GM19455 (cell line): ENCODE data around the gene ANXA9.

Experiments used
- ATAC-seq: cut with Tn5 transposase; IDR thresholded peaks from one replicate; pipeline ENCODE4 v1.9.1; 2021; ENCODE audit not compliant: unreplicated experiment

Gene ANXA9, protein sequence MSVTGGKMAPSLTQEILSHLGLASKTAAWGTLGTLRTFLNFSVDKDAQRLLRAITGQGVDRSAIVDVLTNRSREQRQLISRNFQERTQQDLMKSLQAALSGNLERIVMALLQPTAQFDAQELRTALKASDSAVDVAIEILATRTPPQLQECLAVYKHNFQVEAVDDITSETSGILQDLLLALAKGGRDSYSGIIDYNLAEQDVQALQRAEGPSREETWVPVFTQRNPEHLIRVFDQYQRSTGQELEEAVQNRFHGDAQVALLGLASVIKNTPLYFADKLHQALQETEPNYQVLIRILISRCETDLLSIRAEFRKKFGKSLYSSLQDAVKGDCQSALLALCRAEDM

DNA sequence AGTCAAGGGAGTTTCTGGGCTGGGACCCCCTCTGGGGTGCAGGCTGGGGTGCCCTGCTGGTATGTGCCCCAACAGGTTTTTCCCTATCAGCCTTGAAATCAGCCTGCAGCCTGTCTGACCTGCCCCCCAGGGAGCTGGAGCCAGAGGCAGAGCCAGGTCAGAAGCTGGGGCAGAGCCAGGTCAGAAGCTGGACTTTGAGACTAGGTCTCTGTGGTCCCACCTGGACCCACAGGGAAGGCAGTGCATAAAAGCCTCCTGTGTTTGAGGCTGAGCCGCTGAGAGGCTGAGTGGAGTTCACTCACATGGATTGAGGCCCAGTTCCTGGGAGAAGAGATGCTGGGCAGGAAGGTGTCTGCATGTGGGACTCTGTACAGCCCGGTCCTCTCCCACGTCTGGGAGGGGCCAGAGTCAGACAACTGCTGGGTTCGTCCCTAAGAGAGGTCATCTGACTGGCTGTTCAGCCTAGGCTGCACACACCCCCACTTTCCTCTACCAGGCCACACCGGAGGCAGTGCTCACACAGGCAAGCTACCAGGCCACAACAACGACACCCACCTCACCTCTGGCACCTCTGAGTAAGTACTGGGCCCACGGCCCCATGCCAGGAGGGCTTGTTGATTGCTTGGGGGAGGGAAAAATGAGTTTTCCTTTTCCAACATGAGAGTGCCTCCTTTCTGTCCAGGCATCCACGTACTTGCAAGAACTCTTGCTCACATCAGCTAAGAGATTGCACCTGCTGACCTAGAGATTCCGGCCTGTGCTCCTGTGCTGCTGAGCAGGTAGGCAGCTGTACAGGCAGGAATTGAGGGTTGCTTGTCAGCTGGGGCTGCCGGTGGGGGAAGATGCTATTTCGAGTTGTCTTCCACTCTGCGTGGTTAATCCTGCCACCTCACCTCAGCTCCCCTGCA lies at the start of gene ANXA9:
Gene ANXA9 (plus strand): TSS at position 488 of the 908 bp plus-strand sequence. CDS start 814 bp downstream, outside the sequence.
- ATAC-seq, result no peak

DNA sequence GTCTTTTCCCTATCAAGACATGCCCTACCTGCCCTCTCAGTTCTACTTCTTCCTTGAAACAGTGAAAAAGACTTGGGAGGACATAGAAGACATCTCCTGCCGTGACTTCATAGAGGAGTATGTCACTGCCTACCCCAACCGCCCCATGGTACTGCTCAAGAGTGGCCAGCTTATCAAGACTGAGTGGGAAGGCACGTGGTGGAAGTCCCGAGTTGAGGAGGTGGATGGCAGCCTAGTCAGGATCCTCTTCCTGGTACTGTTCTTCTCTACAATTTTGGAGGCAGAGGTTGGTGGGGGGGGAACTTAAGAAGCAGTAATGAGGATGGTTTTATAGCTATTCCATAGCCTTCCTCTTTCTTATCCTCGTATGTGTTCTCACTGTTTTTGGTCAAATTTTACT lies 37.2 kb upstream of the ANXA9 start:
- ATAC-seq, result no peak

DNA sequence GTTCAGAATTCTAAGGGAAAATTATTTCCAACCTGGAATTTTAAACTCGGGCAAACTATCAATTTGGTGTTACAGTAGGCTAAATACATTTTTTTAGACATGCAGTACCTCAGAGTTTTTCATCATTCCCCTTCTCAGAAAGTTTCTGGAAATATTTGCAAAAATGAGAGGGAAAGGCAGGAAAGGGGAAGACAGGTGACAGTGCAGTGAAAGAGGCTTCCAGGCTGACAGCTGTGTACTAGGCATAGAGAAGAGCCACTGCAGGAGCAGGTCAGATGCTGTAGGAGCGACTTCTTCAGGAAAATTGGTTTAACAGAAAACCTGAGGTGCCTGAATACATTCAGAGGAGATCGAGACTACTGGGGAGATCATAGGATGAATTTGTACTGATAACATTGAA lies 27.4 kb upstream of the ANXA9 start:
- ATAC-seq, result no peak

GRCh38 chr1:150955280-150955679 lies 26.8 kb upstream of the ANXA9 start:
- no peak for ATAC-seq

GRCh38 chr1:150957666-150958065 lies 24.4 kb upstream of the ANXA9 start:
- ATAC-seq, result no peak

- no peak for ATAC-seq
Measured at GRCh38 chr1:150960646-150961045, 21.4 kb upstream of the ANXA9 start.

GRCh38 chr1:150961756-150962155 lies 20.3 kb upstream of the ANXA9 start:
- no peak for ATAC-seq

DNA sequence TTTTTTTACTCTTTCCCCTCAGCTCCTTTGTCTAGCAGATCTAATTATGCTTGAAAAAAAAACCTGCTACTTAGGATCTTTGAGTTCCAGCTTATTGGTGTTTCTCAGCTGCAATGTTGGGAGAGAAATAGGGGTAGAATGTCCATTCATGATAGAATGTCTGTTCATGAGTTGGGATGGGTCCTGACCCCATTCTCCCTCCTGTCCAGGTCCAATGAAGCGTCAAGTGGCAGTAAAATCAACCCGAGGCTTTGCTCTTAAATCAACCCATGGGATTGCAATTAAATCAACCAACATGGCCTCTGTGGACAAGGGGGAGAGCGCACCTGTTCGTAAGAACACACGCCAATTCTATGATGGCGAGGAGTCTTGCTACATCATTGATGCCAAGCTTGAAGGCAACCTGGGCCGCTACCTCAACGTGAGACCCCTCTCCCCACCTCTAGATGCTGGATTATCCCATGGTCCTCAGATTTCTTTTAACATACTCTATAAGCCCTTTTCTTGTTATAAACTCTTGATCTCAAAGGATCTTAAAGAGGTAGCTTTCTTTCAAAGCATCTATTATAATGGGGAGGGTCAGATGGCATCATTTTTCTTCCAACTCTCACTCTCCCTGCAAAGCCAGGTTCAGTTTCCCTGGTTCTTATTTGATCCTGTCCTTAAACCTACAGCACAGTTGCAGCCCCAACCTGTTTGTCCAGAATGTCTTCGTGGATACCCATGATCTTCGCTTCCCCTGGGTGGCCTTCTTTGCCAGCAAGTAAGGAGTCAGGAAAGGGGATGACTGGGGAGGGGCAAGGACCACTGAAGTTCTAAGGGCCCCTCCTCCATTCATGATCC lies 18.6 kb upstream of the ANXA9 start:
- ATAC-seq, result no peak

- no peak for ATAC-seq
Measured at GRCh38 chr1:150964164-150964489, 18.0 kb upstream of the ANXA9 start.

DNA sequence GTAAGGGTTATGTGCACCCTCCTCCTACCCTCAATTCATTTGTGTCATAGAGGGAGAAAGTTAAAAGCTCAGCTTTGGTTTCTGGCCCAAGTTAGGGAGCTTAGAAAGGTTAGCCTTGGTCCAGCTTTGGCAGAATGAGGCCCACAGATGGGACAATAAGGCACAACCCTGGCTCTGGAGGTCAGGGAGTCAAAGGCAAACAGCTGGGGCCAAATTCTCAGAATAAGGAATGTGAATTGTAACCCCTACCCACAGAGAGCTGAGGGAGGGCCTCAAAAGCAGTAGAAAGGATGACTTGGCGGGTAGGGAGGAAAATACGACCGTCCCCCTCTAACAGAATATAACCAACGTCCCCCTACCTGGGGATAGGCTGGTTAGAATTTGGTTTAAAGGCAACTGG lies 16.5 kb upstream of the ANXA9 start:
- ATAC-seq, result no peak

- no peak for ATAC-seq
Measured at GRCh38 chr1:150966011-150966410, 16.1 kb upstream of the ANXA9 start.

DNA sequence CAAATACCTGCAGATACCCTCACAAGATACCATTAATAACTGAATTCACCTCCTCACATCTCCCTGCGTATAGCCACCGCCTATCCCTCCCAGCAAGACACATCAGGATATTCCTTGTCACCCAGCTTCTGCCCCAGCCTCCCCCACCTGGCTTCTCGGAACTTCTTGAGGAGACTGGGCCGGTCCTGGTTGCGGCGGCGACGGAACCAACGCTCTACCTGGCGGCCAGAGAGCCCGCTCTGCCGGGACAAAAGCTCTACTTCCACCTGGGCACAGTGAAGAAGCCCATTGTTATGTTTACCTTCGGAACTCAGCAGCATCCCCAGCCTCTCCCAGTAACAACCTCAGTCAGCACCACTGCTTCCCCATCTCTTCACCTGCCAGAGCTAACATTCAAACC lies 14.2 kb upstream of the ANXA9 start:
- no peak for ATAC-seq

DNA sequence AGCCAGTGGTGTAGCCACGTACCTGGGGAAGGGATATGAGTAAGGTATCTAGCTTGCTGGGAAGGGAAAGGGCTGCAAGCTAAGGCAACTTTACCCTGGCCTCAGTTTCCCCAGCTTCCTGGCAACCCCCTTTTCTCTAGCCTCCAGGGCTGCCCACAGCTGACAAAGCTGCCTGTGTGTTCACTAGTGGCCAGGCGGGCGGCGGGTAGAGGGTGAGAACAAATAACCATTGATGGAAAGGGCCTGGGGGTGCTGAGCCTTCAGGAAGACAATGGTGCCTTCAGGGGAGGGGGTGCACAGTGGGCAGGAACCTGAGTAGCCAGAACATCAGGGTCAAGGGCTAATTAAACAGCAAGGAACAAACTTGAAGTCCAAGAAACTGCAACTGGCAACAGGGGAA lies 13.6 kb upstream of the ANXA9 start:
- ATAC-seq, result no peak

DNA sequence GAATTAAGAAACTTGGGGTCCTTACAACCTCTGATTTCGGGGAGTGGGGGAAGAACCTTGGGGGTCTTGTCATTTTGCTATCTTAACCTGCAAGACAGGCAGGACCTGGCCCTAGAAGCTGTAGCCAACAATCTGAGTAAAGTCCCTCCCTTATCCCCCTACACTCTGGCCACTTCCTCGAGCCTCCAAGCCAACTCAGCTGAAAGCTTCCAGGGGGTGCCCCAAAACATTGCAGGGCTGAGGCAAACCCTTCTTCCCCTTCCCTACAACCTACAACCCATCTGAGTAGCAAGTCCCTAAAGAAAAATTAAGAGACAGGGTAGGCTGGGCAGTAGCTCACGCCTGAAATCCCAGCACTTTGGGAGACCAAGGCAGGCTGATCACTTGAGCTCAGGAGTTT lies 12.5 kb upstream of the ANXA9 start:
- ATAC-seq, result no peak

DNA sequence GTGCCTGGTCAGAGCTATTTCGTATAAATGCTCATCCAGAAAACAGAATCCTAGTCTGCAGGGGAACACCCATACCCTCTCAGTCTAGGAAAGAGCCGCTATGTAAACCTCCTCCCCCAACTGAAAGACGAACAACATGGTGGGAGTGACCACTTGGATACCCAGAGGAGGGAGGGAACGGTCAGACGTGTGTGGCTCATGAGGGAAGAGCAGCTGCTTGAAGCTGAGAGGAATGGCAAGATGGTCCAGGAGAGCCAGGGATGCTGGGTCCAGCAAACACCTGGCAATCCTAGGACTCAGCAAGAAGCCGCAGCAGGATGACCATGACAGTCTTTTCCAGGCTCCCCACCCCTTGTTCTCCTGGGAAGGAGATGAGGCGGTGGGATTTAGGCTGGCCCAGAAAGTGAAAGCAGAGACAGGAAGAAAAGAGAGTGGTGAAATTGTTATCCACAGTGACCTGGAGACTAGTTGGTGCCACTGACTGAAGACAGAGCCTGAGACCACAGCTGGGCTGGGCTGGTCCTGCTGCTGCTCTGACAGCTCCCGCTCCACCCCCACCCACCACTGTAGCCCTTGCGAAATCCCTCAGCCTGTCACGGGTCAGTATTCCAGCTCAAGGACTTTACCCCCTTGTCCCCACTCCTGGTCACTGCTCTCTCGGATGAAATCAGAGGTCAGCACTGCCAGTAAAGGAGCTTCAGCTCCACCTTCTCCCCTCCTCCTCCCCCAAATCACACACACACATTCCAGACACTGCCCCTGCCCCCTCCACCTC lies 11.1 kb upstream of the ANXA9 start:
- ATAC-seq, result no peak

DNA sequence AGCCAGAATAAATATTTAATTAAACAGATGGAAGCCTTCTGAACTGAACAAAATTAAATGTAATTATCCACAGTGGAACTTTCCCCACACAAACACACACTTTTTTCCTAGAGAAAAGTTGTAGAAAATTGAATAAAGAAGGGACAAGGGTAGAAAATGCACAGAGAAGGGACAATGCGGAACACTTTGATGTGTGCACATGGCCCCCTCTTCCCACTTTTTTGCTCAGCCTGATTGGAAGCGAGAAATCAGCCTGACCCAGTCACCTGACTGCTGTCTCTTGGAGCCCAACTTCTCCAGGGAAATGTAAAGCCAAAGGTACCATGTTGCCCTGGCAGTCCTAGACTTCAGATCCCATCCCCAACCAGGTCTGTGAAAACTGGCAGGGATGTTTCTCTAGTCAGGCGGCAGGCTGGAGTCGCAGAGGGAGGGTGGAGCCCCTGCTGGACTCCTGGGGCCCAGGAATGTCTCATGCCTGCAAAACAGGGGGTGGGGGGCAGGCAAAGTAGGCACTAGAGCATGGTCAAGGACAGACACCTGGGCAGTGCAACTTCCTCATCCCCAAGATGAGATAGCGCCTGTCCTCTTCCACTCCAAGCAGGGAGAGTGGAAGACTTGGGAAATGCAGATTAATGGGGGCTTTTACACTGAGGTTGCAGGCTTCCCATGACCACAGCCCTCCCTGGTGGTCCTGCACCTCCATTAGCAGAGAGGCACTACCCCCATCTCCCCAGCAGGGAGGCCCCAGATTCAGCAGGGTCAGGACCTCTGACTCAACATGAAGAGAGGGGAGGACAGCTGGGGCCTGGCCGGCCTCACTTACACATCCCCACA lies 10.3 kb upstream of the ANXA9 start:
- ATAC-seq, result no peak

DNA sequence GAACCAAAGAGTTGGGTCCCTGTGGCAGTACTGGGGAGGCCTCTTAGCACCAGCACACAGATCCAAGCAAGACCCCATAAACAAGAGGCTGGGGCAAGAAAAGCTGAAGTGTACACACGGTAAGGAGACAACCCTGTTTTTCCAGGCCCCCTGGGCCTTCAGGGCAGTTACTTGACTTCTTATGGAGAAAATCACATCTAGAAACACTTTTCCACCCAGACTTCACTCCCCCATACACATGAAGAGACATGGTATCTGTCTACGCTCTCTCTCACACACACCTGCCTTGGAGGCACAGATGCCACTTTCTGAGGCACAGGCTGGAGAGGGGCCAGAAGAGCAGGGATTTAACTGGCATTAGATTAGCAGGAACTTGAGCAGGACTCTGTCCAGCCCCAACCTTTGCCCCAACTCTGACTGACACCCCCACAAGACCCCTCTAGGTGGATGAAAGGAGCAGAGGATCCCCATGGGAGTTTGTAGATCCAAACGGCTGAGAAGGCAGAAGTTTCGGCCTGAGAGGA lies 9.6 kb upstream of the ANXA9 start:
- ATAC-seq, result no peak

- no peak for ATAC-seq
Measured at GRCh38 chr1:150973258-150973835, 8.7 kb upstream of the ANXA9 start.
